ENCODE measurements around the gene SHMT1. TPM values are rescaled to one million over a fixed set of nuclear protein-coding genes. Genes with fewer than 3 reads are reported as not detected.
"Not testable (repeated sequence)": the region's sequence is repeated elsewhere in the genome, so short reads cannot be mapped to it uniquely, and the experiment has no call there.

SHMT1 gene
- 13.0 and 15.5 TPM in 2 replicates for total RNA-seq

- peak within 1 kb of the TSS; percentile 76 for H3K4me3 ChIP-seq (ENCODE audit: low read depth, low read length)
- peak; percentile 57 for DNase-seq (ENCODE audit: low read depth)
- H3K36me3 ChIP-seq (ENCODE audit: control insufficient read depth, insufficient read depth, low read length), result no peaks in the 10 kb centered on the region
- TF ChIP-seq CTCF (IDR thresholded peaks at IDR 0.05; ENCODE audit: insufficient read depth, low read length, poor library complexity, severe bottlenecking), result no peak
- no peaks in the 10 kb centered on the region for H3K27me3 ChIP-seq (ENCODE audit: control insufficient read depth, insufficient read depth, low read length)
Observed at GRCh38 chr17:18363101-18364049, at the start of gene SHMT1. Gene SHMT1, minus strand, starts transcription at chr17:18363550. Its CDS starts 7,569 bp downstream, at chr17:18355981.

- H3K4me3 ChIP-seq (ENCODE audit: low read depth, low read length); H3K27me3 ChIP-seq (ENCODE audit: control insufficient read depth, insufficient read depth, low read length); H3K36me3 ChIP-seq (ENCODE audit: control insufficient read depth, insufficient read depth, low read length); DNase-seq (ENCODE audit: low read depth): not testable (repeated sequence)
Observed at GRCh38 chr17:18412001-18412538, 48.7 kb upstream of the SHMT1 start.

- not testable (repeated sequence) for H3K36me3 ChIP-seq (ENCODE audit: control insufficient read depth, insufficient read depth, low read length); DNase-seq (ENCODE audit: low read depth); H3K27me3 ChIP-seq (ENCODE audit: control insufficient read depth, insufficient read depth, low read length)
- H3K4me3 ChIP-seq (ENCODE audit: low read depth, low read length), result peak overlapping the region; percentile 60
Observed at GRCh38 chr17:18411377-18411864, 48.1 kb upstream of the SHMT1 start.

DNA sequence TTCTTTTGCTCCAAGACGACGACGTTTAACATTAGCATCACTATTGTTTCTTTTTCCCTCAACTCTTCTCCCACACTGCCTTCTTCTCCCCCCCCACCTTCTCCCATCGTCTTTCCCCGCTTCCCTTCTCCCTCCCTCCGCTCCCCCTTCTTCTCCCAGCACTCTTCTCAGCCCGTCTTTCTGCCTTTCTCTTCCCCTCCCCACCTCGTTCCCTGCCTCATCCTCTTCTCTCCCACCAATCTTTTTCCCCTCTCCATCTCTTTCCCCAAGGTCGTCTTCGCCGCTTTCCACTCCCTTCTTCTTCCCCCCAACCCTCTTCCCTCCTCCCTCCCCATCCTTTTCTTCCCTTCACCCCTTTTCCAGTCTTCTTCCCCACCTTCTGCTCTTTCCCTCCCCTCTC, 47.4 kb upstream of the SHMT1 start:
- H3K4me3 ChIP-seq (ENCODE audit: low read depth, low read length), result peak overlapping the region; percentile 45
- not testable (repeated sequence) for DNase-seq (ENCODE audit: low read depth); H3K27me3 ChIP-seq (ENCODE audit: control insufficient read depth, insufficient read depth, low read length); H3K36me3 ChIP-seq (ENCODE audit: control insufficient read depth, insufficient read depth, low read length)

DNA sequence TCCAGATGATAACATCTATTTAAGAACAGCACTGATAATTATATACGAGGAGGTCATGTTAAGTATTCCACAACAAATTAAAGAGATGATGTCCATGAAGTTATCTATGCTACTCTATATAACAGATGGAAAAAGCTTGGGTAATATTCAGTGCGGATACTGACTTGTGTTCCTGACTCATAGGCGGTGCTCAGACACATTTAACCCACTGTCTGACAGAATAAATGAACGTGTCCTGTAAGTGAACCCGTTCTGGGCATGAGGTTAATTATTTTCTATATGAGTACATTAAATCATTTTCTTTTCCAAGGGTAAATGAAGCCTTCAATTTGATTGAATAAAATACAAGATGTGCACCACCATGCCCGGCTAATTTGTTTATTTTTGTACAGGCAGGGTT, 46.0 kb upstream of the SHMT1 start:
- not testable (repeated sequence) for H3K4me3 ChIP-seq (ENCODE audit: low read depth, low read length); H3K27me3 ChIP-seq (ENCODE audit: control insufficient read depth, insufficient read depth, low read length); DNase-seq (ENCODE audit: low read depth); H3K36me3 ChIP-seq (ENCODE audit: control insufficient read depth, insufficient read depth, low read length)

GRCh38 chr17:18408906-18409305, 45.6 kb upstream of the SHMT1 start:
- DNase-seq (ENCODE audit: low read depth); H3K4me3 ChIP-seq (ENCODE audit: low read depth, low read length); H3K36me3 ChIP-seq (ENCODE audit: control insufficient read depth, insufficient read depth, low read length); H3K27me3 ChIP-seq (ENCODE audit: control insufficient read depth, insufficient read depth, low read length): not testable (repeated sequence)

GRCh38 chr17:18403604-18404003, 40.3 kb upstream of the SHMT1 start:
- DNase-seq (ENCODE audit: low read depth); H3K36me3 ChIP-seq (ENCODE audit: control insufficient read depth, insufficient read depth, low read length); H3K27me3 ChIP-seq (ENCODE audit: control insufficient read depth, insufficient read depth, low read length); H3K4me3 ChIP-seq (ENCODE audit: low read depth, low read length): not testable (repeated sequence)

- DNase-seq (ENCODE audit: low read depth); H3K27me3 ChIP-seq (ENCODE audit: control insufficient read depth, insufficient read depth, low read length); H3K4me3 ChIP-seq (ENCODE audit: low read depth, low read length); H3K36me3 ChIP-seq (ENCODE audit: control insufficient read depth, insufficient read depth, low read length): not testable (repeated sequence)
Observed at GRCh38 chr17:18403166-18403565, 39.8 kb upstream of the SHMT1 start.

GRCh38 chr17:18401872-18402590, 38.7 kb upstream of the SHMT1 start:
- not testable (repeated sequence) for H3K27me3 ChIP-seq (ENCODE audit: control insufficient read depth, insufficient read depth, low read length); H3K4me3 ChIP-seq (ENCODE audit: low read depth, low read length); DNase-seq (ENCODE audit: low read depth); H3K36me3 ChIP-seq (ENCODE audit: control insufficient read depth, insufficient read depth, low read length)

DNA sequence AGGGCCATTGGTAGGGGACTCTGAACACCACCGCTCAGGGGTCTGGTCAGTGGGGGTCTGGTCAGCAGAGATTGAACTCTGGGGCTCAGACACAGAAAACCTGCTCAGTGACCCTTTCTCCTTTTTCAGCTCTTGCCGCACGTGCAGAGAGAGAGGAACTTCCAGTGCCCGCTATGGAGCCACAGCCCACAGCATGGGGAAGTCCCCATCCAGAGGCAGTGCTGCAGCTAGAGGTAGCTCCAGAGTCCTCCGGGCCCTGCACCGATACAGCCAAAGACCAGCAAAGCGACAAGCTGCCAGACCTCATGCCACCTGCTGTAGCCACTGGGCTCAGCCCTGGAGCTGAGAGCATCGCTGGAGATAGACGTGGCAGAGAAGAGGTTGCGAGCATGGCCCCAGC, 25.4 kb upstream of the SHMT1 start:
- DNase-seq (ENCODE audit: low read depth); H3K27me3 ChIP-seq (ENCODE audit: control insufficient read depth, insufficient read depth, low read length); H3K36me3 ChIP-seq (ENCODE audit: control insufficient read depth, insufficient read depth, low read length); H3K4me3 ChIP-seq (ENCODE audit: low read depth, low read length): not testable (repeated sequence)

GRCh38 chr17:18388266-18388665, 24.9 kb upstream of the SHMT1 start:
- H3K36me3 ChIP-seq (ENCODE audit: control insufficient read depth, insufficient read depth, low read length); DNase-seq (ENCODE audit: low read depth); H3K4me3 ChIP-seq (ENCODE audit: low read depth, low read length); H3K27me3 ChIP-seq (ENCODE audit: control insufficient read depth, insufficient read depth, low read length): not testable (repeated sequence)

- not testable (repeated sequence) for H3K4me3 ChIP-seq (ENCODE audit: low read depth, low read length); H3K36me3 ChIP-seq (ENCODE audit: control insufficient read depth, insufficient read depth, low read length); DNase-seq (ENCODE audit: low read depth)
- H3K27me3 ChIP-seq (ENCODE audit: control insufficient read depth, insufficient read depth, low read length), result peaks cover 12% of the 10 kb centered on the region
Observed at GRCh38 chr17:18387583-18387982, 24.2 kb upstream of the SHMT1 start.

DNA sequence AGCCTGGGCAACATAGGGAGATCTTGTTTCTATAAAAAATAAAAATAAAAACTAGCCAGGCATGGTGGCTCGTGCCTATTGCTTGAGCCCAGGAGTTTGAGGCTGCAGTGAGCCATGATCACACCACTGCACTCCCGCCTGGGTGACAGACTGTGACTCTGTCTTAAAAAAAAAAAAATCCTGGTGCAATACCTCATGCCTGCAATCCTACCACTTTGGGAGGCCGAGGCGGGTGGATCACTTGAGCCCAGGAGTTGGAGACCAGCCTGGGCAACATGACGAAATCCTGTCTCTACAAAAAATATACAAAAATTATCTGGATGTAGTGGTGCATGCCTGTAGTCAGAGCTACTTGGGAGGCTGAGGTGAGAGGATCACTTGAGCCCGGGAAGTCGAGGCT, 20.9 kb upstream of the SHMT1 start:
- not testable (repeated sequence) for DNase-seq (ENCODE audit: low read depth); H3K36me3 ChIP-seq (ENCODE audit: control insufficient read depth, insufficient read depth, low read length); H3K4me3 ChIP-seq (ENCODE audit: low read depth, low read length)

More for the DNA sequence above, 20.9 kb upstream of the SHMT1 start:
- peaks cover 28% of the 10 kb centered on the region for H3K27me3 ChIP-seq (ENCODE audit: control insufficient read depth, insufficient read depth, low read length)
